ENCODE results near the gene ZNF197.
A peak's percentile ranks its signal among the peaks of the same experiment; 100 is the strongest.
"Not testable (repeated sequence)": the region's sequence is repeated elsewhere in the genome, so short reads cannot be mapped to it uniquely, and the experiment has no call there.

Gene ZNF197

GRCh38 chr3:44624749-44625480, at the start of gene ZNF197:
Gene ZNF197 (plus strand): TSS chr3:44625036. CDS start chr3:44629155, 4,119 bp downstream.
- DNase-seq: peak; percentile 57 to 66

DNA sequence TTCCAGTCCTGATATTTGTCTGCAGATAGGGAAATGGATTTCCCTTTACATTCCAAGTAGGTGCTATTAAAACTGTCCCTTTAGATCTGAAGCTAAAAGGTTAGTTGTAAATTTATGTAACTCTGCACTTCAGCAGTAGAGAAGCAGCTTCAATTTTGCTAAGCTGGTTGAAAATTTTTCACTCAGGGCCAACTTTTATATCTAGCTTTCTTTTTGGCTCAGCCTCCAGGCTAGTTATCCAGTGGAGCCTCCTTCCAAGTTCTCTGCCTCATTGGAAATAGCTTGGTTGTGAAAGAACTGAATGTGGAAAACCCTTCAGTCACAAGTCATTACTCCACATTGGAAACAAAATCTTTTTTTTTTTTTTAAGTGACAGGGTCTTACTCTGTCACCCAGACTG, 48.2 kb upstream of the ZNF197 start:
- DNase-seq: no peak

- not testable (repeated sequence) for DNase-seq
These were observed 47.4 kb upstream of the ZNF197 start for GRCh38 chr3:44577354-44577952.

- DNase-seq: not testable (repeated sequence)
These were observed 46.5 kb upstream of the ZNF197 start for GRCh38 chr3:44578316-44578715.

- not testable (repeated sequence) for DNase-seq
These were observed 45.8 kb upstream of the ZNF197 start for GRCh38 chr3:44578924-44579515.

GRCh38 chr3:44579749-44580148, 45.1 kb upstream of the ZNF197 start:
- not testable (repeated sequence) for DNase-seq

DNA sequence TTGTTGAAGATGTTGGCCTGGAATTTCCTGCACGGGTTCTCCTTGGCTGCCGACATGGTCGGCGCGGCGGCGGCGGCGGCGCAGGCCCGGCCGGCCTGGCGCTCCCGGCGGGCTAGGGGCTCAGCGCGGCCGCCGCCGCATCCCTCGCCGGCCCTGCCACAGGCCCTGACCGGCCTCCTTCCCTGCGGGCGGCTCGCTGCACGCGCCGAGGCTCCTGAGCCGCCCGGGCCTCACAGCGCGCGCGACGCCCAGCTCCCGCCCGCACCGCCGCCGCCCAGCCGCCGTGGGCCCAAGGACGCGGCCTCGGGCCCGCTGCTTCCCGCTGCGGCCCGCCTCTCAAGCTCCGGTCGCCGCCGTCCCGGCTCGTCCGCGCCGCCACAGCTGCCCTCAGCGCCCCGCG, 43.9 kb upstream of the ZNF197 start:
- not testable (repeated sequence) for DNase-seq

DNA sequence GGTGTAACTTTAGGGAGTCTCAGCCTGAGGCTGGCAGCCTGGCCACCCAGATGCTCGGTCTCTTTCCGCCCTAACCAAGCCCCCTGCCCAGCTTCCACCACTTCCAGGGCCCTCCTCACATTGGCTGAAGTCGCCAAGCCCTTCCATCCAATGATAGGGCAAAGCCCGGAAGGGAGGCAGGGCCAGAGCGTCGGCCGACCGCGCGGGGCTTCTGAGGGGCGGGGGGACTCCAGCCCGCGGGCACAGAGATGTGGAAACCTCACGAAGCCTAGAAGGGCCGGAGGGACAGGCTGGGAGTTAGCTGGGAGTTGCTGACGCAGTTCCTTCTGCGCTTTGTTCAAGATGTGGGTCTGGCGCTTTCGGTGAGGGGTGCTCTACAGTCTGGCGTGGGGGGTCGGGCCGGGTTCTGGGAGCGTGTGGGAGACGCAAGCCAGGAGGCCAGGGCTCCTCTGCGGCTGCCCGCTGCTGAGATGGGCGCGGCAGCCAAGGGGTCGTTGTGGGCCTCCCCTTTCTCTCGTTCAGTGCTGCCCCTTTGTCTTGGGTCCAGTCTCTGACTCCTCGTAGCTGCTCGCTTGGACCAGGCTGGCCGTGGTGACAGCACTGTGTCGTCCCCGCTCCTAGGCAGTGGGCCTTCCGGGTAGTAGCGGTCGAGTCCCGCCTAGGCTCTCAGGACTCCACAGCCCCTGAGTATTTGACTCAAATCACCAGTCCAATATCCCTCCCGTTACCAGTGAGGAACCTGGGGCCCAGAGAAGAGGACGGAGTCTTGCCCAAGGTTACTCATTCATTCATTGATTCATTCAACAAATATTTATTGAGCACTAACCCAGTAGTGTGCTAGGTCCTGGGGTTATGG, 40.0 kb upstream of the ZNF197 start, which contains the start of gene ZNF660:
Gene ZNF660, plus strand, starts transcription at position 319 of the 856 bp plus-strand sequence. CDS start 9,230 bp downstream, outside the sequence.
- DNase-seq: peak in 1 of 2 experiments; percentile 29

DNA sequence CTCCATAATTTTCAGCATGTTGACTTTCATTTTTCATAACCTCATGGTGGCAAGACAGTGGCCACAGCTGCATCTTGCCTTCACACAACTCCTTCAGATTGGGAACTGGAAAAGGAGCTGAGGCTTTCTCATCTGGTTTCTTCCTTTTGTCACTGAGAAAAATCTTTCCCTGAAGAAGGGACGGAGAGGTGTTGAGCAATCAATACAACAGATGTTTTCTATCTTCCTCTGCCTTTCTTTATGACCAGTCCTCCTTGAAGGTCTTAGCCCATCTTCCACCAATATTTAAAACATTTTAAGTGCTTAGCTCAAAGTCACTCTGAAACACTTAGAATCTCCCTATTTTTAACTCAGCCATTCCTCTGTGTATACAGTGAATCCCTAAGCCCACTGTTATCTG, 28.2 kb upstream of the ZNF197 start:
- no peak for DNase-seq

DNA sequence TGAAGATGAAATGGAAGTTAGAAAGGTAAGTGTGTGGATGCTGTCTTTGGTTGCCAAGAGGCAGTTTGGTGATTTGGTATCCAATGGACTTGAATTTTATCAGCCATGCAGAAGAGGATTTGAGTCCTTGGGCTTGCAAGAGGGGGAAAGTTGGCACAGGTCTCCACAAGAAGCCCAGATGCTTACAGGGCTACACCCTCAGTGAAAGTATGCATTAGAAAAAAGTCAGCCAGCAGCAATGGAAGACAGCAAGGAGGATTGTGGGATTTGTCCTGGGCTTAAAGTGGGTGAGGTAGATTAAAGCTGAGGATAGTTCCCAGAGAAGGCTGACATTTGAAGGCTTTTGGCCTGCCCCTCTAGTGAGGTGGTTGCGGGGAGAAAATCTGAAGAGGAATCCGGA, 23.1 kb upstream of the ZNF197 start:
- no peak for DNase-seq

DNA sequence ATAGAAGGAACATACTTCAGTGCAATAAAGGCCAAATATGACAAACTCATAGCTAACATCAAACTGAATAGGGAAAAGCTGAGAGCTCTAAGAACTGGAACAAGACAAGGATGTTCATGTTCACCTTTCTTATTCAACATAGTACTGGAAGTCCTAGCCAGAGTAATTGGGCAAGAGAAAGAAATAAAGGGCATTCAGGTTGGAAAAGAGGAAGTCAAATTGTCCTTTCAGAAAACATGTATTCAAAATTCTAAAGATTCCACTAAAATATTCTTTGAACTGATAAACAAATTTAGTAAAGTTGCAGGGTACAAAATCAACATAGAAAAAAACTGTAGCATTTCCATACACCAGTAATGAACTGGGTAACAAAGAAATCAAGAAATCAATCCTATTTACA, 12.2 kb upstream of the ZNF197 start:
- DNase-seq: no peak

GRCh38 chr3:44628716-44629115, 3.9 kb downstream of the ZNF197 start:
- no peak for DNase-seq

DNA sequence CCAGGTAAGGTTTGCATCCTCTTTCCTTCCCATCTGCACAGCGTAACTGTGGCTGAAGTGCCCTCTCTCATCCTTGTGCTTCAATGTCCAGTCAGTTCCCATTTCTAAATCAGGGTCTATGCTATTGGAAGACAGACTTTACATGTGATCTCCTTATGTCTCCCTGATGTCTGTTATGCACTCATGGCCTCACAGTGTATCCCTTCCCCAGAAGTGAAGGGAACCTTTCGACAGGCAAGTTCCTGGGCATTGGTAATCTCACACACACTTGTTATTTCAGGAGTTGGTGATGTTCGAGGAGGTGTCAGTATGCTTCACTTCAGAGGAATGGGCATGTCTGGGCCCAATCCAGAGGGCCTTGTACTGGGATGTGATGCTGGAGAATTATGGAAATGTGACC, 7.4 kb downstream of the ZNF197 start:
- DNase-seq: no peak

GRCh38 chr3:44642337-44642736, 17.5 kb downstream of the ZNF197 start:
- DNase-seq: no peak

- DNase-seq: no peak
These were observed 18.2 kb downstream of the ZNF197 start for GRCh38 chr3:44643024-44643423.

DNA sequence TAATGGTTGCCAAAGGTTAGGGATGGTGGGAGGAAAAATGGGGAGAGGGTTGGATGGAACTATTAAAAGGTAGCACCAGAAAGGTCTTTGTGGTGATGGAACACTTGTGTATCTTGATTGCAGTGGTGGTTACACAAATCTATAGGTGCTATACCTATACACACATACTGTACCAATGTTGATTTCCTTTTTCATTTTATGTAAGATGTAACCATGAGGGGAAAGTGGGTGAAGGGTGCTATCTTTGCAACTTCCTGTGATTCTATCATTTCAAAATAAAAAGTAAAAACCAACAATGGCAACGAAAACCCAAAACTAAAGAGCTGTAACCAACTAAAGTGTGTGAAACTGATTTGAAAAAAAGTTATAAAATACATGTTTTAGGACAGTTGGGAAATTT, 22.9 kb downstream of the ZNF197 start:
- no peak for DNase-seq

DNA sequence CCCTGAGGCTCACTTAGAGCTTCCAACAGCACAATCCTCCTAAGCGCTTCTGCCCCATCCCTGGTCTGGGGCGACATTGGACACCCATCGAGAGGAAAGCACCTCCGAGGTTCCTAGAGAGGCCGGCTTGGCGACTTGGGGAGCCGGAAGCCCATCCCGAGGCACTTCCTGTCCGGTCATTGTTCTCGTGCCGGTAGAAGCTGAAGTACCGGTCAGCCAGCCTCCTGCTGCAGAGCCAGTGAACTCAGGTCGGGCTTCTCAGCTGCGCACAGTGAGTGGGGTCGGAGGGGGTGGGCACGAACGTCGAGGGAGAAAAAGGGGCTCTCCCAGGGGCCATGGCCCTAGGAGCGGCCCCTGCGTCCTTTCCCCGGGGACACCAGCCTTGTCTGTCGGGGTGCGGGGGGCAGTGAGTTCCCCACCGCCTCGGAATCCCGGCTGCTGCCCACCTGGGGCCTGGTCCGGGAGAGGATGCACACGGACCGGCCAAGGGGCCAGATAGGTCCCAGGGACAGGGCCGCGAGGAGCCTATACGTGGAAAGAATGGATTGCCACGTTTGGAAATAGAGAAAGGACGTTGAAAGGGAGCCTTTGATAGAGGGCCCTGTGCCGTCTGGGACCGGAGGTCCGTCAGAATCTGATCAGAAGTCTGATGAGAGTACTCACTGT, 23.9 kb downstream of the ZNF197 start, which contains the start of gene ZNF35:
Gene ZNF35, plus strand, starts transcription at position 169 of the 666 bp plus-strand sequence. CDS start 2,336 bp downstream, outside the sequence.
- DNase-seq: peak in 1 of 2 experiments; percentile 60

DNA sequence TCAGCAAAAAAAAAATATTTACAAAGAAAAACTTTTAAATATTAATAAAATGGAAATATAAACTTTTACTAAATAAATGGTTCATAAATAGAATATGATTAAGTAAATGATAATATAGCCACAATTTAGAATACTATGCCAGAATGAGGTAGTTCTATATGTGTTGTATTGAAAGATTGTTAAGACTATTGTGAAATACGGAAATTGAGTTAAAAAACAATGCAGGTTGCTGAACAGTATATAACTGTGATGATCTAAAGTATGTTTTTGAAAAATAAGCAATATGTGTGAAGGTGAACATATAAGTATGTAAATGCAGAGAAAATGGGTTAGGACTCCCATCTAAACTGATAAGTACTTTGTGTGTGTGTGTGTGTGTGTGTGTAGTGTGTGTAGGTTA, 24.9 kb downstream of the ZNF197 start:
- DNase-seq: no peak

GRCh38 chr3:44654039-44654438, 29.2 kb downstream of the ZNF197 start:
- no peak for DNase-seq

GRCh38 chr3:44659015-44659414, 34.2 kb downstream of the ZNF197 start:
- DNase-seq: no peak

GRCh38 chr3:44659434-44659833, 34.6 kb downstream of the ZNF197 start:
- DNase-seq: no peak

- DNase-seq: no peak
These were observed 36.4 kb downstream of the ZNF197 start for GRCh38 chr3:44661189-44661588.

Measured in NCI-H187 (cell line).